Vagina (tissue), 2 donors: ENCODE measurements around the gene ZBTB40.

ENCODE experiments used
- POLR2A ChIP-seq, 2 donors: fragments of 450-650 bp; IDR thresholded peaks; one replicate each; pipeline ENCODE4 v1.6.1; 2017; ENCODE audit warnings: antibody characterized with exemption in 2 of 2, mild to moderate bottlenecking in 2 of 2, moderate library complexity in 2 of 2
- POLR2AphosphoS5 ChIP-seq, 2 donors: sonication (generic); formaldehyde crosslinking; IDR thresholded peaks; one replicate each; pipeline ENCODE4 v1.9.0; 2017; ENCODE audit warnings: antibody characterized with exemption in 2 of 2, mild to moderate bottlenecking in 2 of 2, low read depth in 1 of 2; ENCODE audit not compliant: insufficient read depth in 1 of 2
- TF ChIP-seq, protein P1 (sequence below), 3 experiments: fragments of 450-650 bp in 2 of 3; fragments of 200-600 bp in 1 of 3; sonication (generic) in 1 of 3; IDR thresholded peaks; one replicate each; pipeline ENCODE4 v1.5.1; 2017 to 2019; ENCODE audit warnings: antibody characterized with exemption in 3 of 3, mild to moderate bottlenecking in 2 of 3, moderate library complexity in 2 of 3

DNA sequence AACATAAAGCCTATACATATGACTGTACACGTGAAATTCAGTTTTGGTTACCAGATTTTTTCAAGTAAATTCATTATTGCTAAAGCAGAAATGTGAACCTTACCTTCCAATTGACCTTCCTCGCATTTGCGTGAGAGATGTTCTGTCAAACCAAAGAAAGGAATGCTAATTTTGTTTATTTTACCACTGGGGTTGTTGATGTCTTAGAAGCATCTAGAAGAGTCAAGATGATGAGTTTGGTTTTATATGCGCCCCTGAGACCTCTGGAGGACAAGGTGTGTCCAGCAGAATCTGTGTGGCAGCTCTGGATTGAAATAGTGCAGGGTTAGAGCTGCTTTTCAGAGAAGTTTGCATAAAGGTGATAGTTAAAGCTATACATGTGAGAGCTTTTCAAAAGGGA lies 48.4 kb downstream of the ZBTB40 start:
- TF ChIP-seq POLR2AphosphoS5 (IDR thresholded peaks at IDR 0.05; ENCODE audit: insufficient read depth in 1 of 2, low read depth in 1 of 2) (no peak), POLR2A (IDR thresholded peaks at IDR 0.05) (no peak)
- TF ChIP-seq, protein P1, sequence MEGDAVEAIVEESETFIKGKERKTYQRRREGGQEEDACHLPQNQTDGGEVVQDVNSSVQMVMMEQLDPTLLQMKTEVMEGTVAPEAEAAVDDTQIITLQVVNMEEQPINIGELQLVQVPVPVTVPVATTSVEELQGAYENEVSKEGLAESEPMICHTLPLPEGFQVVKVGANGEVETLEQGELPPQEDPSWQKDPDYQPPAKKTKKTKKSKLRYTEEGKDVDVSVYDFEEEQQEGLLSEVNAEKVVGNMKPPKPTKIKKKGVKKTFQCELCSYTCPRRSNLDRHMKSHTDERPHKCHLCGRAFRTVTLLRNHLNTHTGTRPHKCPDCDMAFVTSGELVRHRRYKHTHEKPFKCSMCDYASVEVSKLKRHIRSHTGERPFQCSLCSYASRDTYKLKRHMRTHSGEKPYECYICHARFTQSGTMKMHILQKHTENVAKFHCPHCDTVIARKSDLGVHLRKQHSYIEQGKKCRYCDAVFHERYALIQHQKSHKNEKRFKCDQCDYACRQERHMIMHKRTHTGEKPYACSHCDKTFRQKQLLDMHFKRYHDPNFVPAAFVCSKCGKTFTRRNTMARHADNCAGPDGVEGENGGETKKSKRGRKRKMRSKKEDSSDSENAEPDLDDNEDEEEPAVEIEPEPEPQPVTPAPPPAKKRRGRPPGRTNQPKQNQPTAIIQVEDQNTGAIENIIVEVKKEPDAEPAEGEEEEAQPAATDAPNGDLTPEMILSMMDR (IDR thresholded peaks at IDR 0.05), result no peak
